ENCODE data around the gene MAP4K3. TPM values are rescaled to one million over a fixed set of nuclear protein-coding genes. Genes with fewer than 3 reads are reported as not detected.
"Not testable (repeated sequence)": the region's sequence is repeated elsewhere in the genome, so short reads cannot be mapped to it uniquely, and the experiment has no call there.

The MAP4K3 gene
- total RNA-seq, 3 donors from 2014 or later: 56.2 to 101 (median 69.8) TPM

DNA sequence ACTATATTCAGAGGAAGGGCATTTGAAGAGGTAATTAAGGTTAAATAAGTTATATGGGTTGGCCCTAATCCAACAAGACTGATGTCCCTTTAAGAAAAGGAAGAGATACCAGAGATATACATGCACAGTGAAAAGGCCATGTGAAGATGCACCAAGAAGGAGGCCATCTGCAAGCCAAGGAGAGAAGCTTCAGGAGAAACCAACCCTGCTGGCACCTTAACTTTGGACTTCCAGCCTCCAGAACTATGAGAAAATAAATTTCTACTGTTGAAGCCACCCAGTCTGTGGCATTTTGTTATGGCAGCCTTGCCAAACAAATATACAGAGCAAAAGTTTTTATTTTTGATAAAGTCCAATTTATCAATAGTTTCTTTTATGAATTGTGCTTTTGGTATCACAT lies 51.0 kb downstream of the MAP4K3 start:
- no peak for DNase-seq (ENCODE audit: low spot score in 2 of 2)
- H3K9me3 ChIP-seq: no peaks in the 10 kb centered on the region
- H3K4me3 ChIP-seq: no peak overlapping the region
- H3K4me1 ChIP-seq: no peaks in the 10 kb centered on the region
- H3K27me3 ChIP-seq: no peaks in the 10 kb centered on the region
- TF ChIP-seq CTCF (IDR thresholded peaks at IDR 0.05) (no peak), POLR2A (IDR thresholded peaks at IDR 0.05) (no peak), POLR2AphosphoS5 (IDR thresholded peaks at IDR 0.05) (no peak)
- intact Hi-C loops (cut with DNase I; ENCODE audit: low total_unique reads): no loop called here
- no peaks in the 10 kb centered on the region for H3K36me3 ChIP-seq
- no peak overlapping the region for H3K27ac ChIP-seq

- Histone ChIP-seq H3K9me3 (no peaks in the 10 kb centered on the region), H3K27me3 (no peaks in the 10 kb centered on the region), H3K27ac (no peak overlapping the region), H3K36me3 (no peaks in the 10 kb centered on the region), H3K4me3 (no peak overlapping the region), H3K4me1 (peaks cover 0 to 7% of the 10 kb centered on the region in 2 donors)
- DNase-seq (ENCODE audit: low spot score in 2 of 2): no peak
- intact Hi-C loops (cut with DNase I; ENCODE audit: low total_unique reads): no loop called here
- TF ChIP-seq CTCF (IDR thresholded peaks at IDR 0.05) (no peak), POLR2A (IDR thresholded peaks at IDR 0.05) (no peak), POLR2AphosphoS5 (IDR thresholded peaks at IDR 0.05) (no peak)
Observed at GRCh38 chr2:39385172-39385571, 51.9 kb downstream of the MAP4K3 start.

GRCh38 chr2:39384071-39384470 lies 53.0 kb downstream of the MAP4K3 start:
- H3K9me3 ChIP-seq; DNase-seq (ENCODE audit: low spot score in 2 of 2); H3K36me3 ChIP-seq; H3K27ac ChIP-seq; H3K4me3 ChIP-seq; H3K27me3 ChIP-seq; intact Hi-C loops (cut with DNase I; ENCODE audit: low total_unique reads): not testable (repeated sequence)
- H3K4me1 ChIP-seq: peaks cover 0 to 16% of the 10 kb centered on the region in 2 donors

DNA sequence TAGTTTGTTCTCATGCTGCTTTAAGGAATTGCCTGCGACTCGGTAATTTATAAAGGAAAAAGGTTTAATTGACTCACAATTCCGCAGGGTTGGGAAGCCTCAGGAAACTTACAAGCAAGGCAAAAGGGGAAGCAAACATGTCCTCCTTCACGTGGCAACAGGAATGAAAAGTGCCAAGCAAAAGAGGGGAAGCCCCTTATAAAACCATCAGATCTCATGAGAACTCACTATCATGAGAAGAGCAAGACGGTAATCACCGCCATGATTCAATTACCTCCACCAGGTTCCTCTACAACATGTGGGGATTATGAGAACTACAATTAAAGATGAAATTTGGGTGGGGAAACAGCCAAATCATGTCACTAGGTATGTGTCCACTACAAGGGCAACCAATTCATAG lies 53.9 kb downstream of the MAP4K3 start:
- Histone ChIP-seq H3K4me1 (peaks cover 0 to 16% of the 10 kb centered on the region in 2 donors), H3K27me3 (no peaks in the 10 kb centered on the region), H3K36me3 (no peaks in the 10 kb centered on the region), H3K27ac (no peak overlapping the region), H3K4me3 (no peak overlapping the region), H3K9me3 (no peaks in the 10 kb centered on the region)
- intact Hi-C loops (cut with DNase I; ENCODE audit: low total_unique reads): no loop called here
- DNase-seq (ENCODE audit: low spot score in 2 of 2): no peak
- no peak for TF ChIP-seq CTCF (IDR thresholded peaks at IDR 0.05)

- H3K36me3 ChIP-seq: no peaks in the 10 kb centered on the region
- intact Hi-C loops (cut with DNase I; ENCODE audit: low total_unique reads): no loop called here
- H3K27ac ChIP-seq: peak overlapping the region in 1 of 2 donors; percentile 3
- no peak for TF ChIP-seq CTCF (IDR thresholded peaks at IDR 0.05)
- no peak for TF ChIP-seq POLR2AphosphoS5 (IDR thresholded peaks at IDR 0.05)
- TF ChIP-seq POLR2A (IDR thresholded peaks at IDR 0.05): no peak
- no peak for DNase-seq (ENCODE audit: low spot score in 2 of 2)
- peaks cover 0 to 16% of the 10 kb centered on the region in 2 donors for H3K4me1 ChIP-seq
- H3K4me3 ChIP-seq: no peak overlapping the region
- no peaks in the 10 kb centered on the region for H3K9me3 ChIP-seq
- H3K27me3 ChIP-seq: no peaks in the 10 kb centered on the region
Observed at GRCh38 chr2:39381653-39382052, 55.4 kb downstream of the MAP4K3 start.

DNA sequence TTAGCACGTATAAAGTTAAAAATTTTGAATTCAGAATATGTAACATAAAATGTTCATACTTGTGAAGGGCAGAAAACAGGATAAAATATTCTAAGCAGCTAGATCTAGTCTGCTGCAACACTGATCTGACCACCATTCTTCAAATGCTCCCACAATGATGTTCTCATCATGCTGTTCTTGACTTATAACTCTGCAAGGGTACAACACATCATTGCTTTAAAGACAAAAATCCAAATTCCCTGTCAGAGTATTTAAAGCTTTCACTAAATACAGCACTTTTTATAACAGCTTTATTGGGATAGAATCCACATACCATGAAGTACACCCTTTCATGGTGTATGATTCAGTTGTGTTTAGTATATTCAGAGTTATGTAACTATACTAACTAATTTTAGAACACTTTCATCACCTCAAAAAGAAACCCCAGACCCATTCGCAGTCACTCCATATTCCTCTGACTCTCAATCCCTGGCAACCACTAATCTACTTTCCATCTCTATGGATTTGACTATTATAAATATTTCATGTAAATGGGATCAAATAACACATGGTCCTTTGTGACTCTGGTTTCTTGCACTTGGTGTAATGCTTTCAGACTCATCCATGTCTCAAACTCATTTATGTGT lies 56.4 kb downstream of the MAP4K3 start:
- peaks cover 0 to 16% of the 10 kb centered on the region in 2 donors for H3K4me1 ChIP-seq
- no peak overlapping the region for H3K4me3 ChIP-seq
- peak overlapping the region in 1 of 2 donors; percentile 48 for H3K27ac ChIP-seq
- DNase-seq (ENCODE audit: low spot score in 2 of 2): no peak
- intact Hi-C loops (cut with DNase I; ENCODE audit: low total_unique reads): no loop called here
- no peaks in the 10 kb centered on the region for H3K36me3 ChIP-seq
- no peaks in the 10 kb centered on the region for H3K9me3 ChIP-seq
- H3K27me3 ChIP-seq: no peaks in the 10 kb centered on the region
- TF ChIP-seq POLR2A (IDR thresholded peaks at IDR 0.05): no peak
- no peak for TF ChIP-seq CTCF (IDR thresholded peaks at IDR 0.05)
- no peak for TF ChIP-seq POLR2AphosphoS5 (IDR thresholded peaks at IDR 0.05)

Data from breast epithelium (tissue), 4 donors.